GM21717 (cell line): Measurements from ENCODE around the gene MISFA.
A peak's percentile ranks its signal among the peaks of the same experiment; 100 is the strongest.
"Not testable (repeated sequence)": the region's sequence is repeated elsewhere in the genome, so short reads cannot be mapped to it uniquely, and the experiment has no call there.

ENCODE experiments used
- ATAC-seq: cut with Tn5 transposase; IDR thresholded peaks from one replicate; pipeline ENCODE4 v1.9.1; 2021; ENCODE audit warnings: mild to moderate bottlenecking, moderate library complexity; ENCODE audit not compliant: unreplicated experiment

MISFA gene

GRCh38 chr11:18617688-18618341, 18.2 kb downstream of the MISFA start:
- ATAC-seq: peak; percentile 38

DNA sequence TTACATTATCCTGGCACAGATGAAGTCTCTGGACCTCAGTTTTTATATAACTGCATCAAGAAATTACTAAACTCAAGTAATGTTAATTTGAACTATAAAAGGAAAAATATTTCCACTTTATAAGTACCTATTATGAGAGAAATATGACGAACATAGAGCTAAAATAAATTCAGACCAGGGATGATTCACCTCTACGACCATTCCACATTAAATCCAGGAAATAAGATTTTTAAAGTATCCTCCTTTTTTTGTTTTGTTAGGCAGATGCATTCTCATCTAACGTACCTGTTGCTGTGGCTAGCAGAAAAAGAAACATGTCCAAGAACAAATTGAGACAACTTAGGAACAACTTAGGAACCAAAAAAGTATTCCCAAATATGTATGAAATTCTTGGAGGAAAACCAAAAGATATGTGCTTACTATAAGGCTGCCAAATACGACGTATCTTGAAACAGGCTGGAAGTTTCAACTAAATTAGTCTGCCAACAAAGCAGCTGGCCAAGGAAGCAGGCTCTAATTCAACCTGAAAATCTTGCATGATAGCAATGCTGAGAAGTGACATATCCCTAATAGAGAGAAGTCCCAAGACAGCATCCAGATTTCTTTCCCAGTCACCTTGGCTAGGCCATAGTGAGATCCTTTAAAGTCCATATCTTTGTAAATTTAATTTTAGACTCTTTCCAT, 18.9 kb downstream of the MISFA start:
- no peak for ATAC-seq

GRCh38 chr11:18623707-18624106, 24.1 kb downstream of the MISFA start:
- no peak for ATAC-seq

DNA sequence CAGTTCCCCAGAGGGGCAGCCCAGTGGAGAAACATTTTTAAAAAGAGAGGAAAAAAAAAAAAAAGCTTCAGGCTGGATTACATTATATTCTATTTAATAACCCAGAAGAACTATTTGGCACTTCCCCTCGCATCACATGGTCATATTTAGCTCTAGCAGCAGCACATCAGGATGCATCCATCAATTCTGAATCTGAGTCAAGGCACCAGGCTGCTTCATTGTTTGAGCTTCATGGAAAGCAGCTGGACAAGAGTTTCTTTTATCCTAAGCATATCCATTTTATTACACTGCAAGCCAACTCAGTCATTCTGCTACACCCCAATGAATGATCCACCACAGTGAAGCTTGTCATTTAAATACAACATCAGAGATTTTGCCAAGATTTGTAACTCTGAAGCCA, 24.6 kb downstream of the MISFA start:
- ATAC-seq: no peak

GRCh38 chr11:18632841-18633240, 33.3 kb downstream of the MISFA start:
- ATAC-seq: no peak

- peak; percentile 61 for ATAC-seq
Measured at GRCh38 chr11:18633256-18634139, 33.9 kb downstream of the MISFA start.

DNA sequence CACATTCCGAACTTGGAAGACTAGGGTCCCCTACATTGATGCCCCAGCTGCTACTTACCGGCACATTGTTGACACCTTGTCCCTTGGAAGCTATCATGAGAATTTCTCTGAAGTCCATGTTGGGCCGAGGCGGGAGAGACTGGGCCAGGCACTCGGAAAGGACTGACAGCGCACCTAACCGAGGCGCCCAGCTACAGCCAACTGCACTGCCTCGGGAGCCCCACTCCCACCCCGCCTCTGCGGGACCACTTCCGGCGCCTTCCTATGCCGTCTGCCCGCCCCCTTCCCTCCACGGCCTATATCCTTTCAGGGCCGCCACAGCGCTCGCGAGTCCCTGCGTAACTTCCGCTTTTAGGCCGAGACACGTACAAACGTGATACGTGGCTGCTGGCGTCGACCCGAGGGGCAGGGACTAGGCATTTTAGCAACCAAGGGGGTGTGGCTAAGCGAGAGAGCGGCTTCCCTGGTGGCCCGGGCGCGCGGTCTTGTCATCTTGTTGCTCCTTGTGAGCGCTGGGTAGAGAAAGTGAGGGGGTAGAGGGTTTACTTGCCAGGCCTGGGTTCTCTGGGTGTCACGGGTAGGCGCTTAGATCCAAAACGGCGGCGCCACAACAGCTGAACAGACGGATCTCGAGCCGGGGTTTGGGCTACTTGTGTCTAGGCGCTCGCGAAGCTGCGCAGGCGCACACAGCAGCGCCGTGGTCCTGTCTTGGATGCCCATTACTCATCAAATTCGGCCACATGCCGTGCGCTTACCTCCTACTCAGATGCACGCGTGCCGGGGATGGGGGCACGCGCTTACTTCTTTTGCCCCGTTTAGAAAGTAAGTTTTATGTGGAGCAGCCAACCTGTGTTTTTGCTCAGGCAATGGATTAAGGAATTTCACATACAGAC, 34.8 kb downstream of the MISFA start, which contains the start of gene SPTY2D1:
SPTY2D1 (minus strand) TSS at position 203 of the 893 bp plus-strand sequence; CDS start at position 118, 85 bp downstream.
- ATAC-seq: peak; percentile 95

DNA sequence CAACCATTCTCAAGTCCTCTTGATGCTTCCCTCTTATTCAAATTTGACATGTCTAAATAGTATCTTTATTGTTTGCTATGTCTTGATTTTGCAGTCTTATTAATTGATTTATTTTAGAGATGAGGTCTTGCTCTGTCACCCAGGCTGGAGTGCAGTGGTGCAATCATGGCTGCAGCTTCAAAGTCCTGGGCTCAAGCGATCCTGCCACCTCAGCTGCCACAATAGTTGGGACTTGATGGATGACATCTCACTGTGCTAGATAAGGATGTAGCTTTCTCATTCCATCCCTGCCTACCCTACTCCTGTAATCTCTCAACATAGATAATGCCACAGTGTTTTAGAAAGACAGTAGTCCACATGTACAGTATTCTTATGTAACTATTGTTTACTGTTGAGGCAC, 42.1 kb downstream of the MISFA start:
- ATAC-seq: no peak

- not testable (repeated sequence) for ATAC-seq
Measured at GRCh38 chr11:18643034-18643433, 43.4 kb downstream of the MISFA start.

DNA sequence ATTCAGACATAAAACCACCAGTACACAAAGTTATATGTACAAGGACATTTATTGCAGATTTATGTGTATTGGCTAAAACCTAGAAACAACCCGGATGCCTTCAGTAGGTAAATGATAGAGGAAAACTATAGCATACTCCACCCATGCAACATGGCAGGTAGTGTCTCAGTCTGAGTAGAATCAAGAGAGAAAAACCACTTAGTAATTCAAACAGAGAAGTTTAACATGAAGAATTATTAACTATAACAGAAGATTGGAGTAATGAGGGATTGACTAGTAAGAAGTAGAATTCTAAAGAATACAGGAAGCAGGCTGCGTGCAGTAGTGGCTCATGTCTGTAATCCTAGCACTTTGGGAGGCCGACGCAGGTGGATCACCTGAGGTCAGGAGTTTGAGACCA, 50.8 kb downstream of the MISFA start:
- no peak for ATAC-seq

DNA sequence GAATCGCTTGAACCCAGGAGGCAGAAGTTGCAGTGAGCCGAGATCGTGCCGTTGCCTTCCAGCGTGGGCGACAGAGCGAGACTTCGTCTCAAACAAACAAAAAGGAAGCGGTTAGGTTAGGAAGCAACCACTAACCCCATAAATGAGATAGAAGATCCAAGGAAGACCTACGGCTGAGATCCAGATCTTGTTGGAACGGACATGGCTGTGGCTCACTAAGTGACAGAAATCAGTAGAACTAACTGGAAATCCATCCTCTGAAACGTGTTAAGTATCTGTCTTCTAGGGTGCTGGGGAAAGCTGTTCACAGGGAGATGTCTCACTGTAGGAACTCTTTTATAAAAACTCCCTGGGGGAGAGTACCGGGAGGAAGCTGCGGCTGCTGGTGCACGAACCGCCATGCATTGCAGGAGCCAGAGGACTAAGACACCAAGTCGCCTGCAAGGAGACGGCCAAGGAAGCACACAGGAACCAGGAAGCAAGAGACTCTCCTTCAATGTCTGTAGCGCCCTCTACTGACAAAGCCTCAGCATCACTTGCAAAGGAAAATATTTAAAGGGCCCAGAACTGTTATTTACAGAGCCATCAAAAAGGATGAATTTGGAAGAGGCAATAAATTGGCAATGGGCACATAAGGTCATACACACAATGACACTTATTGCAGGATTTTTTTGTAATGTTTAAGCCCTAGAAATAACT, 51.4 kb downstream of the MISFA start:
- ATAC-seq: no peak
